GM21390 (cell line): ENCODE data around the gene PAFAH1B2.
"Not testable (repeated sequence)": the region's sequence is repeated elsewhere in the genome, so short reads cannot be mapped to it uniquely, and the experiment has no call there.

Source experiments
- ATAC-seq: cut with Tn5 transposase; IDR thresholded peaks from one replicate; pipeline ENCODE4 v1.9.1; 2021; ENCODE audit not compliant: unreplicated experiment

Gene PAFAH1B2

DNA sequence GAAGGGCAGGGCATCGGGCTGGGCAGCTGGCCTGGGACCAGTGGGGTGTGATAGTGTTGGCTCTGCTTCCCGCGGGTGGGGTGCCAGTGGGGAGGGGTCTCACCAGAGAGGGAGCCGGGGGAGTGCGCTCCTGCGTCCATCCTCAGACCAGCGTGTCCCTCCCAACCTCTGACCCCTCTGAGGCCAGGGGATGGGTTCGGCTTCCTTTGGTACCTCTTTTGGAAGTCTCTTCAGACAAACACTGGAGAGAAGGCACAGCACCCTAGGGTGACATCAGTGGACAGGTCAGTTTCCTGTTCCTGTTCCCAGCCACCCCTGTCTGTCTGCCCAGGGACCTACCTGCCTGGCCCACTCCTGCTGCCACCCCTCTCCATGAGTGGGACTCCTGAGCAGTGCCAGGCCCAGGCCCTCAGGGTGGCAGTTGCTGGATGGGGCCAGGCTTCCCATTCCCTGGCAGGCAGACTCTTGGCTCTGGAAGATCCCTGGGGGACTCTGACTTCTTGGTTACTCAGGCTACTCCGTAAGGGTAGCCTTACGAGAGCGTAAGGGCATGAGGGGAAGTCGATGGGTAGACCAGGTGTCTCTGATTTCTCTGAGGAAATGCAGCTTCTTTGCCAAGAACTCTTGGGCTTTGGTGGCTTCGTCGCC is 57.7 kb downstream of the PAFAH1B2 start:
- ATAC-seq, result no peak

- ATAC-seq, result no peak
These were observed 58.4 kb downstream of the PAFAH1B2 start for GRCh38 chr11:117202386-117203068.

- ATAC-seq, result no peak
These were observed 59.0 kb downstream of the PAFAH1B2 start for GRCh38 chr11:117203069-117203407.

- no peak for ATAC-seq
These were observed 60.4 kb downstream of the PAFAH1B2 start for GRCh38 chr11:117204283-117205080.

DNA sequence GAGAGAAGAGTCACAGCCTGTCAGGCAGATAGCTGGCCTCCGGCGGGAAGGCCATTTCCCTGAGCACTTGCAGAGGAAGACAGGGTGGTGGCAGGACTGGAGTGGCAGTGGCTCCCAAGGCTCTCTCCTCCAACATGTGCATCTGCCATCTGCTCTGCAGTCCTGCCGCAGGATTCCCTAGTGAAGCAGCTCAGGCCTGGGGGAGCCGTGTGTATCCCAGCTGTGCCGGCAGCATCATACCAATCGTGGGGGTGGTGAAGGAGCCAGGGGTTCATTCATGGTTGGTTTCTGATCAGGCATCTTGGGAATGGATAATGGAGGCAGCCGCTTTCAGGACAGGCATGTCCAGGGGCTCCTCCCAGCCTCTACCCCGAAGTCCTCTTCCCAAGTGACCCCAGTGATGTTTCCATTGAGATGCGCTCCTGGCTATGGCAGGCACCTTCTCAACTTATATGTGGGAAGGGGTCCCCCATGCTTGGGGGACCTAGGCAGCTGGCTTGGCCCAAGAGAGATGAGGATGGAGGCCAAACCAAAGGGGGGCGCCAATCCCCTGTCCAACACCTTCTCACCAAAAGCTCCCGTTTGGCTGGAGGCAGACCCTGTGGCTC is 61.2 kb downstream of the PAFAH1B2 start:
- ATAC-seq, result no peak

DNA sequence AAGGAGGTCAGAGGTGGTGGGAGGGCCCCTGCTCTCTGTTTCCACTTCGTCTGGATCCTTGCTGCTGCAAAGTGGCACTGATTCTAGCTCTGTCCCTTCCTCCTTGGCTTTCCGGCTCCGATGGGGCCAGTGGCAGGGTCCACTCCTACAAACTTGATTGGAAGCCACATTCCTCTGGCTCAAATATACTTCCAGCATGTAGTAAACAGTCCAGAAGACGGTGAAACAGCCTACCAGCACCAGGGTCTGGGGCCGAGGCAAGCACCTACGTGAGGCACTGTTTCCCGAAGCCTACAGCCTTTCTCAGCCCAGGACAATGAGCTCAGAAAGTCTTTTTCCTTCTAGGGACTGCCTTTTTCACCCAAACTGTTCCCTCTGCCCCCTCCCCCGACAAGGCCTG is 62.0 kb downstream of the PAFAH1B2 start:
- not testable (repeated sequence) for ATAC-seq

DNA sequence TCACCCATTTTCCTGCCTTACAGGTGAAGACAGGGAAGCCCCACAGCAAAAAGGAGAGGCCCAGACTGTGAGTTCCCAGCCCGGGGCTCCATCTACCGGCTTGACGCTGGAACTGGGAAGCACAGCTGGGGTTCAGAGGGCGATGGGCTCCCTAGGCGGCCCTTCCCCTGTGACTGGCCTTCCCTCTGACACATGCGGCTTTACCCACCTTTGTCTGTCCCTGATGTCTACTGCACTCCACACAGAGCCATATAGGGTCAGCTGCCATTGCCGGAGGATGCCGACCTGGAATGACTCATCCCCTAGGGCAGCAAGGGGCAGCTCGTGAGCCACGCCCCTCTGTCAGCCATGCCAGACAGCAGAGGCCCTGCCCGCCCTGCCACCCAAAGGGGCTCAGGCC is 62.8 kb downstream of the PAFAH1B2 start:
- not testable (repeated sequence) for ATAC-seq

DNA sequence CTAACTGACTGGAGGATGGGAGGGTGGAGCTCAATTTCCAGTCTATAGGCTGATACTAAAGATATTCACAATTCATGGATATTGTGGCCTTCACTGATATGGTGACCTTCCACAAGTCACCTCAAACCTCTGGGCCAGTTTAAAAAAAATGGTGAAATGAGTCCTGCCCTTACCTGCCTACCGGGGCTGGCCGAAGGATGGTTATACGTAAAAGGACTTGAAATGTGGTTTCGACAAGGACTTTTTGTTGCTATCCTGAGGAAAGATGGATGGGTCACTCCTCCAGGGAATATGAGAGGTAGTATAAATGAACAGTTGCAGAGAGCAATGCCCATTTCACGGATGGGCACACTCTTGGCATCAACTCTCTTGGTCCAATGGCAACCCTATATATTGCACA is 63.4 kb downstream of the PAFAH1B2 start:
- not testable (repeated sequence) for ATAC-seq

DNA sequence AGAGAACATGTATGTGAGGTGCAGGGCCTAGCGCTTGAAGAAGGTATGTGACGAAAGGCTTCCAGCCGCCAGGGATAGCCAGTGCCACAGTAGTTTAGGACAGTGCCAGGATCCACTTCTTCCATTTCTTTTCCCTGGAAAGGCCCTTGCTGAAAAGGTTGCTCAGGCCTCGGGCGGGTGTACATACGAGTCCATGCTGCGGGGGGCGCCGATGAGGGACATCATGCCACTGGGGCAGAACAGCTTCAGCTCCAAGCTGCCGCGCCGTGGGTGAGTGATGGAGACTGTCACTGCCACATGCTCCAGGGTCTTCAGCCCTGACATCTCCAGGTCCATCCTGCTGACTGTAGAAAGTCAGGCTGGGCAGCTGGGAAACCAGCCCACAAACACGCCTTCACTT is 64.6 kb downstream of the PAFAH1B2 start:
- ATAC-seq, result not testable (repeated sequence)

DNA sequence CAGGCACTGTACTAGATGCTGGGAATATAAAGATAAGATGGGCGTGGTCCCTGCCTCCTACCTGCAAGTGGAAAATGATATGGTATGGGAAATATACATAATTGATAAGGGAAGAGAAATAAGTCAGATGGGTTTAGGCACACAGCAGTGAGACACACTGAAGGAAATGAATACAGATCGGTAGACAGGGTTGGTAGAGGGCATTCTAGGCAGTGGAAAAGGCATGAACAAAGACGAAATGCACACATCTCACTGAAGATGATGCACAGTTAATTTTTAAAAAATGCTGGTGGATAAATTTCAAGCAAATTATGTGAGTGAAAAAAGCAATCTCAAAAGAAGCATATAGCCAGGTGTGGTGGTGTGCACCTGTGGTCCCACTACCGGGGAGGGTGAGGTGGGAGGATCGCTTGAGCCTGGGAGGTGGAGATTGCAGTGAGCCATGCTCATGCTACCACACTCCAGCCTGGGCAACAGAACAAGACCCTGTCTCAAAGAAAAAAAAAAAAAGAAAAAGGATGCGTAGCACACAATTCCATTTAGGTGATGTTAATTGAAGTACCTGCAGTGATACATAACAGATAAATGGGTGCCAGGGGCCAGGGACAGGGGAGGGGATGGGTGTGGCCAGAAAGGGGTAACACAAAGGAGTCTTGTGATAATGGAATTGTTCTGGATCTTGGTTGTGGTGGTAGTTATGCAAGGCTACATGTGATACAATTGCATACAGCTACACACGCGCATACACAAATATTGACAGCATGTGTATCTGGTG is 65.5 kb downstream of the PAFAH1B2 start:
- not testable (repeated sequence) for ATAC-seq

DNA sequence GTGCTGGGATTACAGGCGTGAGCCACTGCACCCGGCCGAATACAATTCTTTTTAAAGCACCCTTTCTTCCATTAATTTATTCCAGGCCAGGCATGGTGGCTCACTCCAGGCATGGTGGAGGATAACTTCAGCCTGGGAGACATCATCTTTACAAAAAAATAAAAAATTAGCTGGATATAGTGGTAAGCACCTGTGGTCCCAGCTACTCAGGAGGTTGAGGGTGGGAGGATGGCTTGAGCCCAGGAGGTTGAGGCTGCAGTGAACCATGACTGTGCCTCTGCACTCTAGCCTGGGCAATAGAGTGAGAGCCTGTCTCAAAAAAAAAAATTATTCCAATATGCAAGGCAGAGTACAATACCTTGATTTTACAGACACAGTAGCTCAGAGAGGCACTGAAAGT is 66.5 kb downstream of the PAFAH1B2 start:
- no peak for ATAC-seq

- no peak for ATAC-seq
These were observed 68.7 kb downstream of the PAFAH1B2 start for GRCh38 chr11:117212697-117213355.

DNA sequence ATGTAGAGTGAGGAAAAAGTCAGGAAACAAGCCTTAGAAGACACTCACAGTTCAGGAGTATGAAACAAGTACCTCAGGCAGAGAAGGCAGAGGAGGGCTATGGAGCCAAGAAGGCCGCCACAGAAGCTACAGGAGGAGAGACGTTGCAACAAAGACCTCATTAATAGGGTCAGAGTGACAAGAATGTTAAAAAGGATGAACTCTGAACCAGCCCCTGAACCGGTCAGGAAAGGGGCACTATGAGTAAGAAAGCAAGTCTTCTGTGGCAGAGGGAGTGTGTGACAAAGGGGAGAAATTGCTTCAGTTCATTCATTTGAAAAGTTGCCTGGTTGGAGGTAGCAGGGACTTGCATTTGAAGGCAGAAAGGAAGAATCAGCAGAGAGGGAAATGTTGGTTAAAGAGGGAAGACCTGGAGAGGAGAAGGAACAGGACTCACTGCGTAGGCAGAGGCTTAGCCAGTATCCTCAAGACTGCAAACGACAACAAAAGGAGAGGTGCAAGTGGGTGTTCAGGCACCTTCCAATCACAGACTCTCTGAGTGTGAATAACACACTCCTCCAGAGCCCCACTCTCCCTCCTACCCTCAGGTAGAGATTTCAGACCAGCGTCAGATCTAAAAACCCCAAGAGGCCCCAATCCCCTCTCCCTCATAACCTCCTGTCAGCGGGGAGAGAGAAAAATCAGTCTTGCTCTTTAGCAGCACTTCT is 70.5 kb downstream of the PAFAH1B2 start:
- no peak for ATAC-seq

DNA sequence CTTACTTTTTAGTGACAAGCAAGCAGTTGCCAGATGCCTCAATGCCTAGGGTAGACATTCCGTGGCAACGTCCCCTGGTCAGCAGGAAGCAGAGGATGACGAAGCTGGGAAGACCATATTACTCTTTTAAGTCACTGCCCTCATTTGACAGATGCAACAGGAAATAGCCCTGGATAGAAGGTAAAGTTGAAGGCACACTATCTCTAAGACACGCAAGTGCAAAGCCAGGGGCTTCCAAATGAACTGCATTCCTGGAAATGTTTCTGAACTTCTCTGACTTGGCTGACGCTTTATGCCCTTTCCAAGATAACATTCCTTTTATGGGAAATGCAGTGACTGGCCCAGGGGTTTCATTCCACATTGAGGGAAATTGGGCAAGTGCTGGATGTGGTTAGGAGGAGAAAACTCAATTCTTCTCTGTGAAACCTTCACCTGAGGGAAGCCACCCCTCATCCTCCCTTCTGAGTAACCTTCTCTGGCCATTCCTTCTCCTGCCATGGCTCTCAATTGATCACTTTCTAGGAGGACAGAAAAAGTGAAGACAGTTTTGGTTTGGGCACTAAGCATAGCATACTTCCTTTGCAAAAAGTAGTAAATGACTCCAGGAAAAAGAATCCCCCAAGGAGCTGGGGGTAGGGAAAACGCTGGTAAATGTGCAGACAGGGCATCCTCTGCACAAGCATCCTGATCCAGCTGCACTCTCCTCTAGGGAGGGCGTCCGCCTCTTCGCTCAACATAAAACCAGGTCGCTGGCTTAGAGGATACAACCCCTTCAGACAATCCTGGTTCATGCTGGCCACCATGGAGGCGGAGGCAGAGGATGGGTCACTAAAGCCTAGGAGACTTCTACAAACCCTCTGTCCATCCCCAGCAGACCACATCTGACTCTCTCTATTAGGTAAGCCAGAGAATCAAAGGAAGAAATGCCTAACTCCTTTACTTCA is 73.3 kb downstream of the PAFAH1B2 start:
- ATAC-seq, result no peak

- ATAC-seq, result no peak
These were observed 74.2 kb downstream of the PAFAH1B2 start for GRCh38 chr11:117218133-117218915.

DNA sequence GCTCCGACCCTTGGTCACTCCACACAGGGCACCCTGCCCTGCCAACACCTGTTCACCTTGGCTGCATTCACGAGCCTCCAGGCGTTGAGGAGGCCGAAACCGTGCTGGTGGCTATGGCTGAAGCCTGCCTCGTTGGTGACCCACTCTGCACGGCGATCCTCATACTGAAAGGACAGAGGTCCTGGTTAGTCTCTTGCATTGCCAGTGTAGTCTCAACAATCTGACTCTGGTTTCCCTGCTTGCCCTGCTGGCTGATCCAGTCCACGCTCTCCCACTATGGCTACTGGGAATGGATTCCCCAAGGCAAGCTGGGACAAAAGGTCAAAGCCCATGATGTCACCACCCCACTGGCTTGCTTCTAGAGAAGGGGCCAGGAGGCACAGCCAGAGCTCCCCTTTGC is 74.9 kb downstream of the PAFAH1B2 start:
- ATAC-seq, result no peak

GRCh38 chr11:117219455-117219854 is 75.4 kb downstream of the PAFAH1B2 start:
- ATAC-seq, result no peak

DNA sequence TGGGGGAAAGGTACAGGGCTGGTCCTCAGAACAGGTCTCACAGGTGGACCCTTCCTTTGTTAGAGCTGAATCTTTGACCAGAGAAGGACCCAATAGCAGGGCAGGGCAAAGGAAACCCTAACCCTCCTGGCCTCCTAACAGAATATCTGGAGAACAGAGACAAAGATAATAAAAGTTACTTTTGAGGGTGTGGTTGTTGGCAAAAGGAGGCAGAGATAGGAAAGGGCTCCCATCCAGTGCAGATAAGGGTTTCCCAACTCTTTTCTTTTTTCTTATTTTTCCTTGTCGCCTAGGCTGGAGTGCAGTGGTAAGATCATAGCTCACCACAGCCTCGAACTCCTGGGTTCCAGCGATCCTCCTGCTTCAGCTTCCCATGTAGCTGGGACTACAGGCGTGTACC is 75.9 kb downstream of the PAFAH1B2 start:
- no peak for ATAC-seq
